B cell (primary cell): ENCODE measurements around the gene ZNF532. TPM values are rescaled to one million over a fixed set of nuclear protein-coding genes. Genes with fewer than 3 reads are reported as not detected.

Experiments
- ATAC-seq: fragments of 200-7000 bp; cut with Tn5 transposase; one replicate; pipeline ENCODE4 v1.10.0; 2021; ENCODE audit warnings: low read depth, mild to moderate bottlenecking, moderate number of reproducible peaks, moderate library complexity
- CTCF ChIA-PET: fragments of 350-600 bp; sonication (Branson Sonifier 250); formaldehyde crosslinking; loops from one replicate; lab custom pipeline; 2021; ENCODE audit warnings: antibody characterized with exemption, inconsistent platforms; lab: Charles Lee
- POLR2A ChIA-PET: fragments of 350-600 bp; sonication (Branson Sonifier 250); formaldehyde crosslinking; loops from one replicate; lab custom pipeline; 2021; ENCODE audit warnings: antibody characterized with exemption; lab: Charles Lee
- DNase-seq: peaks from one replicate; pipeline ENCODE4 v3.0.0; 2013
- H2AFZ ChIP-seq: 2 replicates; pipeline ENCODE4 v1.6.1; 2012; ENCODE audit warnings: mild to moderate bottlenecking, low read depth, low read length; ENCODE audit not compliant: insufficient read depth, poor library complexity, severe bottlenecking
- H3K27ac ChIP-seq, 2 donors: 1 replicate in 1 of 2; 2 replicates in 1 of 2; pipeline ENCODE4 v1.5.1; 2012 to 2013; ENCODE audit warnings: low read length in 2 of 2, mild to moderate bottlenecking in 2 of 2, moderate library complexity in 1 of 2
- H3K27me3 ChIP-seq, 4 experiments: fragments of 200-600 bp in 1 of 4; sonication (generic) in 1 of 4; replicated peaks in 1 of 4; 1 replicate in 2 of 4; 2 replicates in 2 of 4; pipeline versions ENCODE4 v1.6.1 to v1.7.0; 2013 to 2016; ENCODE audit warnings: low read length in 3 of 4, mild to moderate bottlenecking in 2 of 4, mixed read lengths in 1 of 4, moderate library complexity in 1 of 4; ENCODE audit not compliant: insufficient read depth in 4 of 4, control insufficient read depth in 3 of 4; ENCODE audit errors: control extremely low read depth in 1 of 4
- H3K36me3 ChIP-seq, 2 experiments: replicated peaks in 1 of 2; 1 replicate in 1 of 2; 2 replicates in 1 of 2; pipeline versions ENCODE4 v1.6.1 to v1.7.1; 2013; ENCODE audit warnings: low read length in 1 of 2; ENCODE audit not compliant: insufficient read depth in 2 of 2, control insufficient read depth in 1 of 2; ENCODE audit errors: control extremely low read depth in 1 of 2, extremely low read depth in 1 of 2
- H3K4me1 ChIP-seq, 2 donors: fragments of 200-600 bp in 1 of 2; sonication (generic) in 1 of 2; 1 replicate in 1 of 2; 2 replicates in 1 of 2; pipeline versions ENCODE4 v1.5.1 to v1.6.1; 2013 to 2017; ENCODE audit warnings: low read length in 2 of 2; ENCODE audit not compliant: control insufficient read depth in 2 of 2, insufficient read depth in 2 of 2
- H3K4me2 ChIP-seq: replicated peaks from 2 replicates; pipeline ENCODE3; 2012; ENCODE audit warnings: mild to moderate bottlenecking, low read depth, low read length; ENCODE audit not compliant: poor library complexity, severe bottlenecking
- H3K4me3 ChIP-seq, 5 experiments: fragments of 200-600 bp in 1 of 5; sonication (generic) in 1 of 5; 1 replicate in 3 of 5; 2 replicates in 2 of 5; pipeline versions ENCODE4 v1.5.1 to v1.7.0; 2011 to 2016; ENCODE audit warnings: low read length in 4 of 5, mild to moderate bottlenecking in 4 of 5, low read depth in 2 of 5, control low read depth in 1 of 5, moderate library complexity in 1 of 5; ENCODE audit not compliant: insufficient read depth in 1 of 5; ENCODE audit errors: control extremely low read depth in 1 of 5, extremely low read depth in 1 of 5
- H3K79me2 ChIP-seq: fragments of 200-600 bp; sonication (generic); one replicate; pipeline ENCODE4 v1.6.0; 2016; ENCODE audit warnings: low read length; ENCODE audit not compliant: control insufficient read depth, insufficient read depth
- H3K9ac ChIP-seq: fragments of 200-600 bp; sonication (generic); 2 replicates; pipeline ENCODE4 v1.6.1; 2017; ENCODE audit warnings: mild to moderate bottlenecking, low read length, moderate library complexity
- H3K9me3 ChIP-seq, 3 donors: one replicate each; pipeline versions ENCODE4 v1.6.1 to v1.7.1; 2013; ENCODE audit warnings: low read length in 2 of 3; ENCODE audit not compliant: control insufficient read depth in 2 of 3, insufficient read depth in 1 of 3; ENCODE audit errors: control extremely low read depth in 1 of 3
- H4K20me1 ChIP-seq: 2 replicates; pipeline ENCODE4 v1.6.0; 2012; ENCODE audit warnings: mild to moderate bottlenecking, low read length; ENCODE audit not compliant: insufficient read depth, control insufficient read depth, poor library complexity, severe bottlenecking
- H3K27ac Mint-ChIP-seq: one replicate; pipeline ENCODE4 v1.8.0; 2021; ENCODE audit warnings: mixed read lengths
- H3K27me3 Mint-ChIP-seq: one replicate; pipeline ENCODE4 v1.8.0; 2021; ENCODE audit warnings: mixed read lengths
- H3K4me1 Mint-ChIP-seq: one replicate; pipeline ENCODE4 v1.8.0; 2021; ENCODE audit warnings: mixed read lengths
- H3K4me3 Mint-ChIP-seq: one replicate; pipeline ENCODE4 v1.8.0; 2021; ENCODE audit warnings: mixed read lengths
- H3K9me3 Mint-ChIP-seq: one replicate; pipeline ENCODE4 v1.8.0; 2022; ENCODE audit warnings: mixed read lengths; ENCODE audit not compliant: insufficient read depth
- EZH2 ChIP-seq: IDR thresholded peaks from 2 replicates; pipeline ENCODE4 v1.6.1; 2012; ENCODE audit warnings: borderline replicate concordance, low read depth, mild to moderate bottlenecking, moderate library complexity, low read length; ENCODE audit not compliant: insufficient read depth, poor library complexity, severe bottlenecking
- whole genome bisulfite sequencing: methylation state at CpG from one replicate; pipeline ENCODE4 v1.1.5; 2013; ENCODE audit warnings: missing lambda C conversion rate; ENCODE audit not compliant: insufficient coverage; 5-methylcytosine and 5-hydroxymethylcytosine counted together
- intact Hi-C: fragments of 100-400 bp; cut with micrococcal nuclease; formaldehyde crosslinking; loops from one replicate; pipeline ENCODE4 v1.10.0; 2022
- polyA plus RNA-seq: library from polyadenylated mRNA; depleted of rRNA; stranded (reverse); fragments of >200 nt; gene quantifications from 2 replicates; pipeline ENCODE4 v1.2.3, GENCODE V29; 2012
- total RNA-seq, 2 donors: library from RNA; stranded (reverse); fragments of 120-200 nt in 1 of 2; gene quantifications; 1 replicate in 1 of 2; 2 replicates in 1 of 2; pipeline versions ENCODE4 v1.2.3 to v1.2.4, GENCODE V29; 2013 to 2022
- TF ChIP-seq, protein P1 (sequence below): fragments of 200-600 bp; IDR thresholded peaks from one replicate; pipeline ENCODE4 v1.8.0; 2022; ENCODE audit warnings: antibody characterized with exemption, mild to moderate bottlenecking

ZNF532 gene
- total and polyA plus RNA-seq, 2 donors (not counting 1 experiment from before 2014, with no cell fraction given): 58.2 to 104 TPM

DNA sequence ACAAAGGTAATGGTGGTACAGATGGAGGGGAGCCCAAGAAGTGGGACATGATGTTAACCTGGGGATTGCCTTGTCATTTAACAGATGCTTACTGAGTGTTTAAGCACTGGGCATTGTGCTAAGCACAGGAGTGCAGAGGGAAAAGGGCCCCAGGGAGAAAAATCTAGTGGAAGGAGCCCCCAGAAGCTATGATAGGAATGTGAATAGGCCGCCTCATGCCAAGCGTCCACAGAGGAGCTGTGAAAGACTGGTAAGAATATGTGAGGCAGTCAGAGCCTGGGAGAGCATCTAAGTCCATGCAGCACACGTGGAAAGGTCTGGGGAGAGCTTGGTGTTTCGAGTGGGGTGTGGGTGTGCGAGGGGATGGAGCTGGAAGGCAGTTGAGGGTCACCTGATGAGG is 5.5 kb downstream of the ZNF532 start:
- H2AFZ ChIP-seq: no peak overlapping the region
- intact Hi-C loops: no loop called here
- H3K4me1 ChIP-seq: peaks cover 0 to 12% of the 10 kb centered on the region in 2 donors
- ATAC-seq (no peak), DNase-seq (no peak)
- 92% methylated on average over 5 of the region's 5 CpGs for WGBS
- H3K79me2 ChIP-seq: peaks cover 6% of the 10 kb centered on the region
- Mint-ChIP-seq H3K9me3 (peaks cover 5% of the 10 kb centered on the region), H3K4me1 (peaks cover 40% of the 10 kb centered on the region), H3K4me3 (no peak overlapping the region), H3K27me3 (no peaks in the 10 kb centered on the region), H3K27ac (peak overlapping the region; percentile 7)
- no peak overlapping the region for H3K27ac ChIP-seq
- H4K20me1 ChIP-seq: no peaks in the 10 kb centered on the region
- no peaks in the 10 kb centered on the region for H3K27me3 ChIP-seq
- CTCF ChIA-PET: no interaction called here
- TF ChIP-seq EZH2: no peak
- TF ChIP-seq, protein P1, sequence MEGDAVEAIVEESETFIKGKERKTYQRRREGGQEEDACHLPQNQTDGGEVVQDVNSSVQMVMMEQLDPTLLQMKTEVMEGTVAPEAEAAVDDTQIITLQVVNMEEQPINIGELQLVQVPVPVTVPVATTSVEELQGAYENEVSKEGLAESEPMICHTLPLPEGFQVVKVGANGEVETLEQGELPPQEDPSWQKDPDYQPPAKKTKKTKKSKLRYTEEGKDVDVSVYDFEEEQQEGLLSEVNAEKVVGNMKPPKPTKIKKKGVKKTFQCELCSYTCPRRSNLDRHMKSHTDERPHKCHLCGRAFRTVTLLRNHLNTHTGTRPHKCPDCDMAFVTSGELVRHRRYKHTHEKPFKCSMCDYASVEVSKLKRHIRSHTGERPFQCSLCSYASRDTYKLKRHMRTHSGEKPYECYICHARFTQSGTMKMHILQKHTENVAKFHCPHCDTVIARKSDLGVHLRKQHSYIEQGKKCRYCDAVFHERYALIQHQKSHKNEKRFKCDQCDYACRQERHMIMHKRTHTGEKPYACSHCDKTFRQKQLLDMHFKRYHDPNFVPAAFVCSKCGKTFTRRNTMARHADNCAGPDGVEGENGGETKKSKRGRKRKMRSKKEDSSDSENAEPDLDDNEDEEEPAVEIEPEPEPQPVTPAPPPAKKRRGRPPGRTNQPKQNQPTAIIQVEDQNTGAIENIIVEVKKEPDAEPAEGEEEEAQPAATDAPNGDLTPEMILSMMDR: no peak
- POLR2A ChIA-PET: no interaction called here
- H3K4me2 ChIP-seq: no peak overlapping the region
- peaks cover 0 to 6% (median 0%) of the 10 kb centered on the region in 3 donors for H3K9me3 ChIP-seq
- no peak overlapping the region for H3K9ac ChIP-seq
- H3K36me3 ChIP-seq: peaks cover 0 to 35% of the 10 kb centered on the region in 2 experiments
- no peak overlapping the region for H3K4me3 ChIP-seq

DNA sequence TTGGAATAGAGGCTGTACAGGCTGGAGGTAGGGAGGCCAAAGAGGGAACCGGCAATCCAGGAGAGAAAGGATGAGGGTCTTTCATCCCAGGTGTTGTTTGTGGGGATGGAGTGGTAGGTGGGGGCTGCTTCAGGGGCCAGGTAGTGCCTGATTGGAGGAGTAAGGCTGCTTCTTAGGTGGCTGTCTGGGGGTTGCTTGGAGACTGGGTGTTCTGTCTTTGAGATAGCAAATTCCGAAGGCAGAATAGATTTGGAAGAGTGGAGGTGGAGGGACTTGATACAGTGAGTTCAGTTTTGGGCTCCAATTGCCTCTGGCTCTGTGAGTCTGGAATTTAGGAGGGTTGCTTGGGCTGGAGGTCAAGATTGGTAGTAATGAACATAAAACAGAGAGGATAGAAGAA is 5.9 kb downstream of the ZNF532 start:
- no peak overlapping the region for H3K4me2 ChIP-seq
- H3K79me2 ChIP-seq: peaks cover 11% of the 10 kb centered on the region
- H2AFZ ChIP-seq: no peak overlapping the region
- no peaks in the 10 kb centered on the region for H4K20me1 ChIP-seq
- DNase-seq: no peak
- no peak overlapping the region for H3K4me3 ChIP-seq
- CTCF ChIA-PET: no interaction called here
- H3K4me3 Mint-ChIP-seq: no peak overlapping the region
- H3K4me1 ChIP-seq: peaks cover 4 to 17% of the 10 kb centered on the region in 2 donors
- no peak overlapping the region for H3K9ac ChIP-seq
- no peaks in the 10 kb centered on the region for H3K27me3 Mint-ChIP-seq
- H3K27ac Mint-ChIP-seq: peak overlapping the region; percentile 7
- H3K27ac ChIP-seq: no peak overlapping the region
- peaks cover 0 to 35% of the 10 kb centered on the region in 2 experiments for H3K36me3 ChIP-seq
- POLR2A ChIA-PET: interaction anchor here (0.6 kb wide), 1 partner anchor 636 kb away, joined by 3 read pairs; no protein-coding TSS in a partner anchor
- peaks cover 41% of the 10 kb centered on the region for H3K4me1 Mint-ChIP-seq
- 100% methylated on average over 2 of the region's 2 CpGs for WGBS
- TF ChIP-seq EZH2: no peak
- TF ChIP-seq, protein P1: no peak
- H3K9me3 ChIP-seq: peaks cover 0 to 6% (median 0%) of the 10 kb centered on the region in 3 donors
- H3K27me3 ChIP-seq: no peaks in the 10 kb centered on the region
- no peak for ATAC-seq
- peaks cover 5% of the 10 kb centered on the region for H3K9me3 Mint-ChIP-seq
- intact Hi-C loops: no loop called here
